PFSK-1 (cell line): ENCODE data around the gene CNKSR2.

Source experiments
- POLR2AphosphoS5 ChIP-seq: IDR thresholded peaks from 2 replicates; pipeline ENCODE4 v1.6.1; 2012; ENCODE audit warnings: low read depth, mild to moderate bottlenecking, control low read depth, low read length, moderate library complexity
- SIN3A ChIP-seq: IDR thresholded peaks from 2 replicates; pipeline ENCODE4 v1.6.1; 2012; ENCODE audit warnings: mild to moderate bottlenecking, low read length, moderate library complexity, borderline replicate concordance; ENCODE audit not compliant: insufficient read depth
- TF ChIP-seq, protein P1 (sequence below), 2 experiments: IDR thresholded peaks; 2 replicates each; pipeline versions ENCODE4 v1.6.1 to v1.8.0; 2011 to 2012; ENCODE audit warnings: low read depth in 2 of 2, low read length in 2 of 2, control low read depth in 1 of 2, inconsistent platforms in 1 of 2, mild to moderate bottlenecking in 1 of 2, moderate library complexity in 1 of 2; ENCODE audit not compliant: insufficient read depth in 1 of 2

DNA sequence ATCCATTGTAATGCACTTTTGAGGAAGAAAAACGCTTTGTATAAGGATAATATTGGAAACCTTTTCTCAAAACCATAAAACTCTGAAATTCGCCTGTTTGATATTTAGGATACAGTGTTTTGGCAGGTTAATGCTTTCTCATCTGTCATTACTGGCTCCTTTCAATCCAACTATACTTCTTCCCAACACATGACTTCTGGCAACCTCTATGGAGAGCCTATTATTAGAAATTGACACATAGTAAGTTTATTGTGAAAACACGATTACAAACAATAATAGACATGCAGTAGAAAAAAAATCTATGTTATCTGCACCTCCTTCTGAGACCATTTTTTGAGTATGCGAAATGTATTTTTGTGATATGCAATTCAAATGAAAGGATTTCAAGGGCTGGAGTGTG is 288.5 kb downstream of the CNKSR2 start:
- TF ChIP-seq POLR2AphosphoS5 (no peak), SIN3A (no peak)
- TF ChIP-seq, protein P1, sequence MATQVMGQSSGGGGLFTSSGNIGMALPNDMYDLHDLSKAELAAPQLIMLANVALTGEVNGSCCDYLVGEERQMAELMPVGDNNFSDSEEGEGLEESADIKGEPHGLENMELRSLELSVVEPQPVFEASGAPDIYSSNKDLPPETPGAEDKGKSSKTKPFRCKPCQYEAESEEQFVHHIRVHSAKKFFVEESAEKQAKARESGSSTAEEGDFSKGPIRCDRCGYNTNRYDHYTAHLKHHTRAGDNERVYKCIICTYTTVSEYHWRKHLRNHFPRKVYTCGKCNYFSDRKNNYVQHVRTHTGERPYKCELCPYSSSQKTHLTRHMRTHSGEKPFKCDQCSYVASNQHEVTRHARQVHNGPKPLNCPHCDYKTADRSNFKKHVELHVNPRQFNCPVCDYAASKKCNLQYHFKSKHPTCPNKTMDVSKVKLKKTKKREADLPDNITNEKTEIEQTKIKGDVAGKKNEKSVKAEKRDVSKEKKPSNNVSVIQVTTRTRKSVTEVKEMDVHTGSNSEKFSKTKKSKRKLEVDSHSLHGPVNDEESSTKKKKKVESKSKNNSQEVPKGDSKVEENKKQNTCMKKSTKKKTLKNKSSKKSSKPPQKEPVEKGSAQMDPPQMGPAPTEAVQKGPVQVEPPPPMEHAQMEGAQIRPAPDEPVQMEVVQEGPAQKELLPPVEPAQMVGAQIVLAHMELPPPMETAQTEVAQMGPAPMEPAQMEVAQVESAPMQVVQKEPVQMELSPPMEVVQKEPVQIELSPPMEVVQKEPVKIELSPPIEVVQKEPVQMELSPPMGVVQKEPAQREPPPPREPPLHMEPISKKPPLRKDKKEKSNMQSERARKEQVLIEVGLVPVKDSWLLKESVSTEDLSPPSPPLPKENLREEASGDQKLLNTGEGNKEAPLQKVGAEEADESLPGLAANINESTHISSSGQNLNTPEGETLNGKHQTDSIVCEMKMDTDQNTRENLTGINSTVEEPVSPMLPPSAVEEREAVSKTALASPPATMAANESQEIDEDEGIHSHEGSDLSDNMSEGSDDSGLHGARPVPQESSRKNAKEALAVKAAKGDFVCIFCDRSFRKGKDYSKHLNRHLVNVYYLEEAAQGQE (IDR thresholded peaks at IDR 0.05; ENCODE audit: insufficient read depth in 1 of 2, low read depth in 2 of 2, low read length in 2 of 2), result no peak
